K562 (cell line): Measurements from ENCODE around the gene BSDC1. TPM values are rescaled to one million over a fixed set of nuclear protein-coding genes. Genes with fewer than 3 reads are reported as not detected.

ENCODE experiments used
- ADNP ChIP-seq: fragments of 200-800 bp; sonication (Bioruptor generic); IDR thresholded peaks from 2 replicates; pipeline ENCODE4 v1.6.1; 2016; ENCODE audit warnings: missing genetic modification characterization, missing compliant biosample characterization
- ATF7 ChIP-seq: fragments of 450-650 bp; IDR thresholded peaks from 2 replicates; pipeline ENCODE4 v1.7.1; 2014; ENCODE audit warnings: mild to moderate bottlenecking, moderate library complexity
- ESRRA ChIP-seq: fragments of 450-650 bp; IDR thresholded peaks from 2 replicates; pipeline ENCODE4 v1.6.1; 2014; ENCODE audit warnings: low read depth, mild to moderate bottlenecking, moderate library complexity, borderline replicate concordance
- FOXM1 ChIP-seq, 2 experiments: fragments of 450-650 bp in 1 of 2; sonication (generic) in 1 of 2; formaldehyde crosslinking in 1 of 2; IDR thresholded peaks; 2 replicates each; pipeline versions ENCODE4 v1.6.1 to v1.9.0; 2017 to 2022; ENCODE audit warnings: low read depth in 2 of 2, mild to moderate bottlenecking in 2 of 2, missing genetic modification reagents in 1 of 2, moderate library complexity in 1 of 2
- HIVEP1 ChIP-seq: fragments of 250-450 bp; sonication (Bioruptor Pico); IDR thresholded peaks from 2 replicates; pipeline ENCODE4 v1.4.0; 2020; ENCODE audit warnings: mild to moderate bottlenecking
- HNRNPUL1 ChIP-seq: fragments of 200-400 bp; formaldehyde crosslinking; IDR thresholded peaks from 2 replicates; pipeline ENCODE4 v1.6.1; 2017; ENCODE audit warnings: low read length
- JUN ChIP-seq, 2 experiments: sonication (generic) in 1 of 2; formaldehyde crosslinking in 1 of 2; IDR thresholded peaks; 2 replicates each; pipeline versions ENCODE4 v1.6.1 to v1.8.0; 2012 to 2022; ENCODE audit warnings: borderline replicate concordance in 2 of 2, mild to moderate bottlenecking in 2 of 2, improper control_type of control experiment in 1 of 2, low read depth in 1 of 2, low read length in 1 of 2, missing genetic modification reagents in 1 of 2
- MAFK ChIP-seq: IDR thresholded peaks from 2 replicates; pipeline ENCODE4 v1.6.1; 2011; ENCODE audit warnings: low read length, improper control_type of control experiment
- NEUROD1 ChIP-seq: fragments of 150-350 bp; IDR thresholded peaks from 2 replicates; pipeline ENCODE4 v1.6.1; 2014; ENCODE audit warnings: borderline replicate concordance, low read length, low read depth; ENCODE audit not compliant: partially characterized antibody
- NR2C2 ChIP-seq, 2 experiments: fragments of 200-800 bp in 1 of 2; sonication (Bioruptor generic) in 1 of 2; sonication (generic) in 1 of 2; formaldehyde crosslinking in 1 of 2; IDR thresholded peaks; 2 replicates each; pipeline versions ENCODE4 v1.6.1 to v1.8.0; 2016 to 2022; ENCODE audit warnings: mild to moderate bottlenecking in 1 of 2, missing compliant biosample characterization in 1 of 2, missing genetic modification characterization in 1 of 2, missing genetic modification reagents in 1 of 2
- POLR3A ChIP-seq: IDR thresholded peaks from 2 replicates; pipeline ENCODE4 v1.6.1; 2011; ENCODE audit warnings: borderline replicate concordance, mild to moderate bottlenecking, moderate library complexity; ENCODE audit not compliant: insufficient read length, insufficient read depth; ENCODE audit errors: extremely low read depth
- RAD21 ChIP-seq, 2 experiments: fragments of 250-450 bp in 1 of 2; fragments of 450-650 bp in 1 of 2; sonication (Bioruptor Pico) in 1 of 2; formaldehyde crosslinking in 1 of 2; IDR thresholded peaks in 1 of 2; conservative IDR thresholded peaks in 1 of 2; 2 replicates each; pipeline versions ENCODE4 v1.4.0 to v1.8.0; 2020 to 2022; ENCODE audit warnings: mild to moderate bottlenecking in 2 of 2, moderate library complexity in 1 of 2
- SMAD2 ChIP-seq: fragments of 150-350 bp; IDR thresholded peaks from 2 replicates; pipeline ENCODE4 v1.6.1; 2014; ENCODE audit warnings: low read depth, mild to moderate bottlenecking, low read length
- SNRNP70 ChIP-seq: fragments of 200-400 bp; formaldehyde crosslinking; optimal IDR thresholded peaks from 2 replicates; pipeline ENCODE3; 2017; ENCODE audit warnings: low read depth, low read length
- ZNF217 ChIP-seq: sonication (generic); formaldehyde crosslinking; IDR thresholded peaks from 2 replicates; pipeline ENCODE4 v1.8.0; 2022; ENCODE audit warnings: mild to moderate bottlenecking, missing genetic modification reagents
- ZNF274 ChIP-seq: IDR thresholded peaks from 2 replicates; pipeline ENCODE4 v1.6.1; 2011; ENCODE audit warnings: low read depth, mild to moderate bottlenecking, low read length, moderate library complexity, borderline replicate concordance
- ZNF830 ChIP-seq: fragments of 250-450 bp; sonication (Bioruptor Pico); IDR thresholded peaks from 2 replicates; pipeline ENCODE4 v1.5.0; 2021; ENCODE audit warnings: mild to moderate bottlenecking
- polyA plus RNA-seq, 8 experiments: library from polyadenylated mRNA; depleted of rRNA in 4 of 8; stranded (reverse) in 5 of 8; unstranded in 3 of 8; fragments of >200 nt; fragmentation: Nextera tagmentation in 2 of 8; fragmentation: Illumina TruSeq in 1 of 8; extraction: Ambion mirVana in 2 of 8; extraction: Trizol in 1 of 8; gene quantifications; 2 replicates each; pipeline versions ENCODE4 v1.2.1 to v1.2.3, GENCODE V29; 2011 to 2014; ENCODE audit warnings: inconsistent platforms in 1 of 8, missing spikeins in 1 of 8
- total RNA-seq, 7 experiments: library from RNA; depleted of rRNA in 6 of 7; stranded (reverse); fragments of >200 nt in 6 of 7; fragmentation: Illumina TruSeq in 2 of 7; extraction: Trizol in 2 of 7; gene quantifications; 2 replicates each; pipeline versions ENCODE4 v1.2.1 to v1.2.3, GENCODE V29; 2011 to 2021; ENCODE audit warnings: low replicate concordance in 1 of 7
- TF ChIP-seq, protein P1 (sequence below): fragments of 450-650 bp; formaldehyde crosslinking; IDR thresholded peaks from 2 replicates; pipeline ENCODE4 v1.4.0; 2020; ENCODE audit warnings: mild to moderate bottlenecking, moderate library complexity
- TF ChIP-seq, protein P2 (sequence below): fragments of 450-650 bp; IDR thresholded peaks from 2 replicates; pipeline ENCODE4 v1.6.1; 2016; ENCODE audit warnings: missing biosample characterization, missing genetic modification characterization
- TF ChIP-seq, protein P3 (sequence below), 3 experiments: IDR thresholded peaks in 2 of 3; conservative IDR thresholded peaks in 1 of 3; 2 replicates each; pipeline ENCODE4 v1.5.1; 2011 to 2012; ENCODE audit warnings: low read length in 3 of 3, mild to moderate bottlenecking in 3 of 3, control low read depth in 2 of 3, improper control_type of control experiment in 1 of 3, inconsistent platforms in 1 of 3, low read depth in 1 of 3, mixed read lengths in 1 of 3, moderate library complexity in 1 of 3; ENCODE audit not compliant: insufficient read depth in 2 of 3
- TF ChIP-seq, protein P4 (sequence below): fragments of 450-650 bp; IDR thresholded peaks from 2 replicates; pipeline ENCODE4 v1.6.1; 2016

The BSDC1 gene
- total and polyA plus RNA-seq, 9 of the 15 experiments (the other 6 are each of a cell fraction or from before 2014, with no cell fraction given) = 10.2 to 96.8 (median 73.1) TPM

DNA sequence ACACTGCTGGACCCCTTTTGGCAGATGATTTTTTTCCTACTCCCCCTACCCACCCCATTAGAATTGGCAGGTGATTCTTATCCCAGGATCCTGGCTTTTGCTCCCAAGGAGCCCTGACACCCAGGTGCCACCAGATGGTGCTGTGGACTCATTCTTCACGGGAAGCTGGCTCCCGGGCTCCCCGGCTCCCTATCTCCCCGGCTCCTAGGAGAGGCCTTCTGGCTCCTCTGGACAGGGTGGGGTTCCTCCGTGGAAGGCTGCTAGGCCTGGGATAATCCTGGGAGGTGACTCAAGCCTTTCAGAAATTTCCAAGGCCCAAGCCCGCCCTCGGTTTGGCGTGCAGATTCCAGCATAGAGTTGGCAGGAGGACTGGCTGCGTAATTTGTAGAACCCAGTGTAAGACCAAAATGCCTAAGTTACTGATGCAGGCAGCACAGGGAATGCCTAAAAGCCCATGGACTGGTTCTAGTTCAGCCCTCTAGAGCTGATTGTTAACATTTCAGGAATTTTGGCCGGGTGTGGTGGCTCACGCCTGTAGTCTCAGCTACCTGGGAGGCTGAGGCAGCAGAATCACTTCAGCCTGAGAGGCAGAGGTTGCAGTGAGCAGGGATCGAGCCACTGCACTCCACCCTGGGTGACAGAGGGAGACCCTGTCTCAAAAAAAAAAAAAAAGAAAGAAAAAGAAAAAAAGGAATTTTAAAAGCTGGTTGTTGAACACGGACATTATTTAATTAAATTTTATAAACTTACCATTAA is 6.8 kb upstream of the BSDC1 start (continued):
- TF ChIP-seq ADNP (tag) (no peak), POLR3A (no peak), MAFK (no peak), HNRNPUL1 (no peak), ZNF274 (no peak), SMAD2 (no peak), NEUROD1 (peak; percentile 27), ATF7 (peak; percentile 37; the same call in 1 of the 2 replicates), NR2C2 (CRISPR knock-in tag; IDR thresholded peaks at IDR 0.05) (no peak), NR2C2 (tag; IDR thresholded peaks at IDR 0.05) (no peak), RAD21 (CRISPR knock-in tag; conservative IDR thresholded peaks at IDR 0.05 in 1 of 2, IDR thresholded peaks at IDR 0.05 in 1 of 2) (peak; percentile 88 to 92), SNRNP70 (no peak), ESRRA (peak; percentile 82), HIVEP1 (no peak), ZNF217 (CRISPR knock-in tag) (no peak), FOXM1 (IDR thresholded peaks at IDR 0.05; ENCODE audit: low read depth) (no peak), FOXM1 (CRISPR knock-in tag; IDR thresholded peaks at IDR 0.05; ENCODE audit: low read depth) (no peak), ZNF830 (CRISPR knock-in tag) (no peak), JUN (IDR thresholded peaks at IDR 0.05; ENCODE audit: borderline replicate concordance, low read depth, low read length) (0 out of 2 replicates have a peak, but pooled peaks have one; percentile 11), JUN (CRISPR knock-in tag; IDR thresholded peaks at IDR 0.05; ENCODE audit: borderline replicate concordance) (no peak)
- TF ChIP-seq, protein P1, sequence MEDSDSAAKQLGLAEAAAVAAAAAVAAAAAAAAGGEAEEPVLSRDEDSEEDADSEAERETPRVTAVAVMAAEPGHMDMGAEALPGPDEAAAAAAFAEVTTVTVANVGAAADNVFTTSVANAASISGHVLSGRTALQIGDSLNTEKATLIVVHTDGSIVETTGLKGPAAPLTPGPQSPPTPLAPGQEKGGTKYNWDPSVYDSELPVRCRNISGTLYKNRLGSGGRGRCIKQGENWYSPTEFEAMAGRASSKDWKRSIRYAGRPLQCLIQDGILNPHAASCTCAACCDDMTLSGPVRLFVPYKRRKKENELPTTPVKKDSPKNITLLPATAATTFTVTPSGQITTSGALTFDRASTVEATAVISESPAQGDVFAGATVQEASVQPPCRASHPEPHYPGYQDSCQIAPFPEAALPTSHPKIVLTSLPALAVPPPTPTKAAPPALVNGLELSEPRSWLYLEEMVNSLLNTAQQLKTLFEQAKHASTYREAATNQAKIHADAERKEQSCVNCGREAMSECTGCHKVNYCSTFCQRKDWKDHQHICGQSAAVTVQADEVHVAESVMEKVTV (CRISPR knock-in tag) = peak; percentile 75
- TF ChIP-seq, protein P2, sequence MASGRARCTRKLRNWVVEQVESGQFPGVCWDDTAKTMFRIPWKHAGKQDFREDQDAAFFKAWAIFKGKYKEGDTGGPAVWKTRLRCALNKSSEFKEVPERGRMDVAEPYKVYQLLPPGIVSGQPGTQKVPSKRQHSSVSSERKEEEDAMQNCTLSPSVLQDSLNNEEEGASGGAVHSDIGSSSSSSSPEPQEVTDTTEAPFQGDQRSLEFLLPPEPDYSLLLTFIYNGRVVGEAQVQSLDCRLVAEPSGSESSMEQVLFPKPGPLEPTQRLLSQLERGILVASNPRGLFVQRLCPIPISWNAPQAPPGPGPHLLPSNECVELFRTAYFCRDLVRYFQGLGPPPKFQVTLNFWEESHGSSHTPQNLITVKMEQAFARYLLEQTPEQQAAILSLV (tag) = no peak
- TF ChIP-seq, protein P3, sequence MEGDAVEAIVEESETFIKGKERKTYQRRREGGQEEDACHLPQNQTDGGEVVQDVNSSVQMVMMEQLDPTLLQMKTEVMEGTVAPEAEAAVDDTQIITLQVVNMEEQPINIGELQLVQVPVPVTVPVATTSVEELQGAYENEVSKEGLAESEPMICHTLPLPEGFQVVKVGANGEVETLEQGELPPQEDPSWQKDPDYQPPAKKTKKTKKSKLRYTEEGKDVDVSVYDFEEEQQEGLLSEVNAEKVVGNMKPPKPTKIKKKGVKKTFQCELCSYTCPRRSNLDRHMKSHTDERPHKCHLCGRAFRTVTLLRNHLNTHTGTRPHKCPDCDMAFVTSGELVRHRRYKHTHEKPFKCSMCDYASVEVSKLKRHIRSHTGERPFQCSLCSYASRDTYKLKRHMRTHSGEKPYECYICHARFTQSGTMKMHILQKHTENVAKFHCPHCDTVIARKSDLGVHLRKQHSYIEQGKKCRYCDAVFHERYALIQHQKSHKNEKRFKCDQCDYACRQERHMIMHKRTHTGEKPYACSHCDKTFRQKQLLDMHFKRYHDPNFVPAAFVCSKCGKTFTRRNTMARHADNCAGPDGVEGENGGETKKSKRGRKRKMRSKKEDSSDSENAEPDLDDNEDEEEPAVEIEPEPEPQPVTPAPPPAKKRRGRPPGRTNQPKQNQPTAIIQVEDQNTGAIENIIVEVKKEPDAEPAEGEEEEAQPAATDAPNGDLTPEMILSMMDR (IDR thresholded peaks at IDR 0.05 in 2 of 3, conservative IDR thresholded peaks at IDR 0.05 in 1 of 3; ENCODE audit: insufficient read depth in 2 of 3, low read depth in 1 of 3, low read length in 3 of 3) = peak; percentile 90 to 98 (median 96)
- TF ChIP-seq, protein P4, sequence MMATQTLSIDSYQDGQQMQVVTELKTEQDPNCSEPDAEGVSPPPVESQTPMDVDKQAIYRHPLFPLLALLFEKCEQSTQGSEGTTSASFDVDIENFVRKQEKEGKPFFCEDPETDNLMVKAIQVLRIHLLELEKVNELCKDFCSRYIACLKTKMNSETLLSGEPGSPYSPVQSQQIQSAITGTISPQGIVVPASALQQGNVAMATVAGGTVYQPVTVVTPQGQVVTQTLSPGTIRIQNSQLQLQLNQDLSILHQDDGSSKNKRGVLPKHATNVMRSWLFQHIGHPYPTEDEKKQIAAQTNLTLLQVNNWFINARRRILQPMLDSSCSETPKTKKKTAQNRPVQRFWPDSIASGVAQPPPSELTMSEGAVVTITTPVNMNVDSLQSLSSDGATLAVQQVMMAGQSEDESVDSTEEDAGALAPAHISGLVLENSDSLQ = no peak
